RKO (cell line): ENCODE results near the gene ZNF426.
"Not testable (repeated sequence)": the region's sequence is repeated elsewhere in the genome, so short reads cannot be mapped to it uniquely, and the experiment has no call there.

Experiments
- DNase-seq: peaks from one replicate; pipeline ENCODE4 v3.0.0-alpha.2; 2016; ENCODE audit warnings: low spot score

ZNF426 gene

DNA sequence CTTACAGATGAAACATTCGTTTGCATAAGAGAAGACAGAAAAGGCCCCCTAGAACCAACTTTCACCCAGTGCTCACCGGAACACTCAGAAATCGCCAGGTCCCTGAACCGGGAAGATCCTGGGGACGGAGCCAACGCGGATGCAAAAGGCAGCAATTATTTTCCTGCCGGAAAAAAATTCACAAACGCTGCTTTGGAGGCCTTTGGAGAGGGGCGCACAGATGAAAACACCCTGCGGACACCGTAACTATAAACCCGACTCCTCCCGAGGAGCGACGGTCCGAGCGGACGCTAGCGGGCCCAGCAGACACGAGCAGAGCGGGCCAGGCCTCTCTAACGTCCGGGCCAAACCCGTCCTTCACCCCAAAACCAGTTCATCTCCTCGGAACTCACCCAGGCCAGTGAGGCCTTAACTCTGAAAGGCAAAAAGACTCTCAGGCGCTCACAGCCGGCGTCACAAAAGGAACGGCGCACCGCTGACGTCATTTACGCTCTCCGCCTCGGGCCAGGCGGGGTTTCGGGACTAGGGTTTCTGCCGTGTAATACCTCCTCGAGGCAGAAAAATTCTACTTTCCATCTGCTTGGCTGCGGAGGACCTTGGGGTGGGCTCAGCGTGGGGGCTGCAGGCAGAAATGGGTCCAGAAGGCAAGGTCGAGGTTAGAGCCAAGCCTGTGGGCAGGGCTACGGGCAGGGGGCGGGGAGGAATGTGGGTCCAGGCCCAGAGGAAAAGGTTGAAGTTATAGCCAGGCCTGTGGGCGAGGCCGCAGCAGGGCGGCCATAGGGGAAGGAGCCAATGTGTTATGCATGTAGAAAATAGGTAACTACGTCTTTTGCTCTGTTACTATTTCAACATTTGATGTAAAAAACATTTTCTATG lies at the start of gene ZNF426:
Gene ZNF426, minus strand, starts transcription at position 463 of the 876 bp plus-strand sequence. CDS start 2,413 bp downstream, outside the sequence.
- no peak for DNase-seq

DNA sequence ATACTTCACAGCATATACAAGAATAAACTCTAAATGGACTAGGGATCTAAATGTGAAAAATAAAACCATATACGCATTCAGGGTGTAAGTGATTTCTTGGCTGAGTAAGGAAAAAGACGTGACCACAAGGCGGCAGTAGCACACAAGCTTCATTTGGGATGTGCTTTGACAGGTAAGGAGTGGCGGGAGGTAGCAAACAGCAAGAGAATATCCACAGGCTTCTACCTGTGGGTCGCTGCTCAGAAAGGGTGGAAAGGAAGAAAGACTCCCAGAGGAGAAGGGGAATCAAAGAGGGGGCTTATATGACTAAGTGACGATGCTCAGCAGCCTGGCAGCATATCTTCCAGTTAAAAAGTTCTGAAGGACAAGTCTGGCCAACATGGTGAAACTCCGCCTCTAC lies 48.3 kb upstream of the ZNF426 start:
- DNase-seq: peak; percentile 83

DNA sequence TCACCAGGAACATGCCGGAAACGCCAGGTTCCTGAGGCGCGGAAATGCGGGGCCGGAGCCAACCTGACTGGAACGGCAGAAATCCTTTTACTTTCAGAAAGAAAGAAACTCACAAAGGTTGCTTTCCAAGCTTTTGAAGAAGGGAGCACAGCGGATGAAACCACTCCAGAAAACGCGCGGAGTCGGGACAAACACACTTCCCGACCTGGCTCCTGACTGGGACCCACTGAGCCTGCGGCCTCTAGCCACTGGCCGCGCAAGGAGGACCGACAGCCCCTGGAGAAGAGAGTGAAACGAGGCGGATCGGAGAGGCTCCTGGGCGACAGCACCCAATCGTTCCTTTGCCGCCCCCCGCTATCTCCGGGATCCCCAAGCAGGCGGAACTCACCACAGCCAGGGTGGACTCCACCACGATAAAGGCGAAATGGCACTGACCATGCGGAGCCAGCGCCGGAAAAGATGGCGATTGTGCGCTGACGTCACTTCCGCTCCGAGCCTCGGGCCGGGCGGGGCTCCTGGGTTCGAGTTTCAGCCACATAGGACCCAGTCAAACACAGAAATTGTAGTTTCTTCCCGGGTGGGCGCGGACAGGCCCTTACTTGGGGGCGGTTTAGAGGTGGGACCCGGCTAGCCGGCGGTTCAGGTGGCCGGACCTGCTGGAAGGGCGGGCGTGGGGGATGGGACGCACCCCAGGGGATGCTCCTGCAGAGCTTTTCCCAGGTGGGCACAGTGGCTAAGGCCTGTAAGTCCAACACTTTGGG lies 45.8 kb upstream of the ZNF426 start, which contains the start of gene ZNF121:
Gene ZNF121, minus strand, starts transcription at position 432 of the 761 bp plus-strand sequence. CDS start 16,407 bp downstream, outside the sequence.
- DNase-seq: peak; percentile 89

- DNase-seq: not testable (repeated sequence)
Measured at GRCh38 chr19:9582081-9582725, 43.8 kb upstream of the ZNF426 start.

GRCh38 chr19:9580728-9581127 lies 42.3 kb upstream of the ZNF426 start:
- DNase-seq: no peak

- DNase-seq: no peak
Measured at GRCh38 chr19:9570255-9570654, 31.8 kb upstream of the ZNF426 start.

DNA sequence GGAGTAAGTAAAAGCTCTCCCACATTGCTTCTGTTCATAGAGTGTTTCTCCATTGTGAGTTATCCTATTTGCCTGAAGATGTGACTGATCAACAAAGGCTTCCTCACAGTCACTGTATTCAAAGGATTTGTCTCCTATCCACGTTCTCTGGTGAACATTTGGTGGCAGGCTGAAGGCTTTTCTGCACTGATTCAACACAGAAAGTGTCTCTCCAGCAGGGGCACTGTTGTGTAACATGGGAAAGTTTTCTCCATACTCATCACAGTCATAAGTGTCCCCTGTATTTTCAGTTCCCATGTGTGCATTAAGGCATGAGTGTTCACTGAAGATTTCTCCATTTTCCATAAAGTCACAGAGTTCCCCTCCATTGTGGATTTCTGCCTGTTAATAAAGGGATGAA lies 28.3 kb upstream of the ZNF426 start:
- peak; percentile 68 for DNase-seq

- DNase-seq: no peak
Measured at GRCh38 chr19:9565900-9566705, 27.7 kb upstream of the ZNF426 start.

DNA sequence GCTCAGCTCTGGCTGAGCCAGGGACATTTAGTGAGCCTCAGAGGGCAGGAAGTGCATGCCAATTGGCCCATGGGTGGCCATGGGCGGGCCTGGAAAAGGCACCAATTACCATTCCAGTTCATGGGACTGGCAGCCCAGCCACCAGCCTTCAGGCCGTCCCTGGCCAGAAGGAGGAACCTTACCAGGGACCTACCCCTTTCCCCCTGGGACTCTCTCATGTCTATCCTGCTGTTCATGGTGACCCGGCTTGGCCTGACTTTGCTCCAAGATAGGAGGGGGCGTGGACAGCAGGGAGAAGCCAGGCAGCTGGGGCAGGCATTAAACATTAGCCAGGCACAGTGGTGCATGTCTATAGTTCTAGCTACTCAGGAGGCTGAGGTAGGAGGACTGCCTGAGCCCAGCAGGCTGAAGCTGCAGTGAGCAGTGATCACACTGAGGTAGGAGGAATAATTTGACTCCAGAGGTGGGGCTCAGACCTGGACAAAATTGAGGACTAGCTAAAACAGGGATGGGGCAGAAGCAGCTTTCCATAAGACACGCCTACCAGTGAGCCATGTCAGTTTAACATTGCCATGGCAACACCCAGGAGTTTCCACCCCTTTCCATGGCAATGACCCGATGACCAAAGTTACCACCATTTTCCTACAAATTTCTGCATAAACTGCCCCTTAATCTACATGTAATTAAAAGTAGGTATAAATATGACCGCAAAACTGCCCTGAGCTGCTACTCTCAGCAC lies 14.3 kb upstream of the ZNF426 start:
- DNase-seq: no peak

DNA sequence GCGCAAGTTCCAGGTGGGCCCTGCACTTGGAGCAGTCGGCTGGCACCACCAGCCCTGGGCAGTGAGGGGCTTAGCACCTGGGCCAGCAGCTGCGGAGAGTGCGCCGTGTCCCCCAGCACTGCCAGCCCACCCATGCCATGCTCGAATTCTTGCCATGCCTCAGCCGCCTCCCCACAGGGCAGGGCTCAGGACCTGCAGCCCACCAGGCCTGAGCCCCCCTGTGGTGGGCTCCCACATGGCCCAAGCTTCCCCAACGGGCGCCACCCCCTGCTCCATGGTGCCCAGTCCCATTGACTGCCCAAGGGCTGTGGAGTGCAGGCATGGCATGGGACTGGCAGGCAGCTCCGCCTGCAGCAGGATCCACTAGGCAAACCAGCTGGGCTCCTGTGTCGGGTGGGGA lies 9.4 kb upstream of the ZNF426 start:
- DNase-seq: no peak

GRCh38 chr19:9541281-9541680 lies 2.8 kb upstream of the ZNF426 start:
- DNase-seq: not testable (repeated sequence)

GRCh38 chr19:9539921-9540320 lies 1.5 kb upstream of the ZNF426 start:
- DNase-seq: not testable (repeated sequence)

GRCh38 chr19:9539201-9539600 lies 756 bp upstream of the ZNF426 start:
- DNase-seq: not testable (repeated sequence)

DNA sequence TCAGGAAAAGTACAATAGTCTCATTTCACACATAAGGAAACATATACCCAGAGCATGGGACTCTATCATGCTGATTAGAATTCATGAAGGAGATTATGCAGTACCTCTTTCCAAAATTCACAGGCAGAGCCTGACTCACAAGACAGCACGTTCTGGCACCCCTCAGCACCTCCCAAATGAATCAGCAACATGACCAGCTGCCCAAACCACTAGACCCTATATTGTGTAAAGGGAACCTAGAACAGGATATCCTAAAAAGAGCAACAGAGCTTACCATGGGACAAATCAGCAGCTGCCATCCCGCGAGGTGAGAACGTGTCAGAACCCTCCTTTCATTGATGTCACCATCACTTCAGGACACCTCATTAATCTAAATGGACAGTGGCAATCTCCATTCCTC lies 2.5 kb downstream of the ZNF426 start:
- peak; percentile 48 for DNase-seq

DNA sequence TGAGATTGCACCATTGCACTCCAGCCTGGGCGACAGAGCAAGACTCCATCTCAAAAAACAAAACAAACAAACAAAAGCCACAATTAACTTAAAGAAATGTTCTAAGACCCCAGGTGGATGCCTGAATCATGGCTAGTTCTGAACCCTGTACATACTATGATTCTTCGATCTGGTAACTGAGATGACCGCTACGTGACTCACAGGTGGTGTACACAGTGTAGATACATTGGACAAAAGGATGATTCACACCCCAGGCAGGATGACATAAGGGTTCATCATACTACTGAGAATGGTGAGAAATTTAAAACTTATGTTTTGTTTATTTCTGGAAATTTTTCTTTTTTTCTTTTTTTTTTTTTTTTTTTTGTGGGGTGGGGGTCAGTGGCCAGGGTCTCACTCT lies 6.5 kb downstream of the ZNF426 start:
- peak; percentile 93 for DNase-seq

GRCh38 chr19:9528757-9529336 lies 9.6 kb downstream of the ZNF426 start:
- no peak for DNase-seq

DNA sequence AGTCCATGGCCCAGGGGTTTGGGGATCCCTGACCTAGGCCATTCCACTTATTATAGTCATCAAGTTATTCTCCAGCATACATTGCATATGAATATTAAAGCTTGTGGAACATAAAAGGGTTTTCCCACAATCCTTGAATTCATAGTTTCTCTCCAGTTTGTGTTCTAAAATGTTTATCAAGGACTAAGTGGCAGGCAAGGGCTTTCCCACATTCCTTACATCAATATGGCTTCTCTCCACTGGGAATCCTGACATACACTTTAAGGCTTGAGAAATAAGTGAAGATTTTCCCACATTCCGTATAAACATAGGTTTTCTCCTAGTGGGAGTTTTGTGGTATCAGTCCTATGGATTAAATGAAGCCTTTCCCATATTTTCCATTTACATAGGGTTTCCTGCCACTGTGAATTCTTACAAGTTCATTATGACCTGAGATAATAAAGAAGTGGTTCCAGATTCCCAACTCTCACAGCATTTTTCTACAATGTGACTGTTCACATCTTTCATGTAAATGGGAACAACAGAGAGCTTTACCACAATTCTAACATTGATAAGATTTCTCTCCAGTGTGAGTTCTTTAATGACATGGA lies 14.5 kb downstream of the ZNF426 start:
- no peak for DNase-seq

DNA sequence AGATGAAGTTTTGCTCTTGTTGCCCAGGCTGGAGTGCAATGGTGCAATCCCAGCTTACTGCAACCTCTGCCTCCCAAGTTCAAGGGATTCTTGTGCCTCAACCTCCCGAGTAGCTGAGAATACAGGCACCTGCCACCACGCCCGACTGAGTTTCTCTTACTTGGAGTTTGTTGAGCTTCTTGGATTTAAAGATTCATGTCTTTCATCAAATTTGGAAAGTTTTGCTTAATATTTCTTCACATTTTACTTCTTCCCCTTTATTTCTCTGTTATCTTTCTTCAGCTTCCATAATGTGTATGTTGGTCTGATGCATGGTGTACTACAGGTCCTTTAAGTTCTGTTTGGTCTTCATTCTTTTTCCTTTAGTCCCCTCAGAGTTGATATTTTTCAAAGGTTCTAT lies 31.2 kb downstream of the ZNF426 start:
- DNase-seq: no peak

DNA sequence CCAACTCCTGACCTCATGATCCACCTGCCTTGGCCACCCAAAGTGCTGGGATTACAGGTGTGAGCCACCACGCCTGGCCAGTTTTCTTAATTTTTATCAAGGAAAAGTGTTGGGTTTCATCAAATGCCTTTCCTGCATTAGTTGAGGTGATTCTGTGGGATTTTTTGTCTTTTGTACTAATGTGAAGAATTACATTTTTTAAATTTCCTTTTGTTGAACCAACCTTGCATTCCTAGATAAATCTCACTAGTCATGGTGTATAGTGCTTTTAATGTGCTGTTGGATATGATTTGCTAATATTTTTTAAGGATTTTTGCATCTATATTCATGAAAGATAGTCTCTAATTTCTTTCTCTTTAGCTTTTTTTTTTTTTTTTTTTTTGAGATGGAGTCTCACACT lies 37.6 kb downstream of the ZNF426 start:
- no peak for DNase-seq
